SK-N-SH treated with all-trans-retinoic acid at 6 μM for 48 hours (cell line): ENCODE measurements around the gene CARS1.

ENCODE experiments used
- ARNTL ChIP-seq: fragments of 450-650 bp; formaldehyde crosslinking; IDR thresholded peaks from 2 replicates; pipeline ENCODE4 v1.5.0; 2020; ENCODE audit warnings: low read depth, mild to moderate bottlenecking, moderate library complexity, borderline replicate concordance
- CREB5 ChIP-seq: fragments of 250-450 bp; sonication (Bioruptor Pico); IDR thresholded peaks from 2 replicates; pipeline ENCODE4 v1.5.1; 2020; ENCODE audit warnings: low read depth, mild to moderate bottlenecking, moderate library complexity
- CSDC2 ChIP-seq: fragments of 250-450 bp; sonication (Bioruptor Pico); IDR thresholded peaks from 2 replicates; pipeline ENCODE4 v1.5.0; 2020; ENCODE audit warnings: mild to moderate bottlenecking, moderate library complexity
- CSRNP3 ChIP-seq: fragments of 250-450 bp; sonication (Bioruptor Pico); IDR thresholded peaks from 2 replicates; pipeline ENCODE4 v1.5.1; 2021; ENCODE audit warnings: mild to moderate bottlenecking, moderate library complexity
- ESRRG ChIP-seq: fragments of 250-450 bp; sonication (Bioruptor Pico); IDR thresholded peaks from 2 replicates; pipeline ENCODE4 v1.6.1; 2021; ENCODE audit warnings: mild to moderate bottlenecking
- PATZ1 ChIP-seq: fragments of 250-450 bp; sonication (Bioruptor Pico); IDR thresholded peaks from 2 replicates; pipeline ENCODE4 v1.8.0; 2020; ENCODE audit warnings: mild to moderate bottlenecking, moderate library complexity, borderline replicate concordance
- RARB ChIP-seq: fragments of 250-450 bp; sonication (Bioruptor Pico); IDR thresholded peaks from 2 replicates; pipeline ENCODE4 v1.8.0; 2021; ENCODE audit warnings: mild to moderate bottlenecking, moderate library complexity
- SNAI2 ChIP-seq: fragments of 250-450 bp; sonication (Bioruptor Pico); IDR thresholded peaks from 2 replicates; pipeline ENCODE4 v1.5.0; 2020; ENCODE audit warnings: mild to moderate bottlenecking, moderate library complexity
- TCF4 ChIP-seq: fragments of 250-450 bp; sonication (Bioruptor Pico); IDR thresholded peaks from 2 replicates; pipeline ENCODE4 v1.8.0; 2021; ENCODE audit warnings: mild to moderate bottlenecking, moderate library complexity, borderline replicate concordance
- ZFP3 ChIP-seq: fragments of 250-450 bp; sonication (Bioruptor Pico); IDR thresholded peaks from 2 replicates; pipeline ENCODE4 v1.5.0; 2020; ENCODE audit warnings: mild to moderate bottlenecking, moderate library complexity
- ZFP30 ChIP-seq: fragments of 450-650 bp; formaldehyde crosslinking; IDR thresholded peaks from 2 replicates; pipeline ENCODE4 v1.5.0; 2022; ENCODE audit warnings: mild to moderate bottlenecking, moderate library complexity

GRCh38 chr11:3086114-3086513, 28.9 kb upstream of the CARS1 start:
- TF ChIP-seq CSDC2 (no peak), ESRRG (CRISPR knock-in tag) (no peak), RARB (CRISPR knock-in tag) (no peak), SNAI2 (CRISPR knock-in tag) (no peak), CREB5 (no peak), ARNTL (no peak), TCF4 (CRISPR knock-in tag) (no peak), PATZ1 (no peak), ZFP30 (CRISPR knock-in tag) (no peak), CSRNP3 (CRISPR knock-in tag) (no peak), ZFP3 (CRISPR knock-in tag) (no peak)
